GM21717 (cell line): ENCODE measurements around the gene CHCHD5.

Experiments used
- ATAC-seq: cut with Tn5 transposase; IDR thresholded peaks from one replicate; pipeline ENCODE4 v1.9.1; 2021; ENCODE audit warnings: mild to moderate bottlenecking, moderate library complexity; ENCODE audit not compliant: unreplicated experiment

CHCHD5 gene

DNA sequence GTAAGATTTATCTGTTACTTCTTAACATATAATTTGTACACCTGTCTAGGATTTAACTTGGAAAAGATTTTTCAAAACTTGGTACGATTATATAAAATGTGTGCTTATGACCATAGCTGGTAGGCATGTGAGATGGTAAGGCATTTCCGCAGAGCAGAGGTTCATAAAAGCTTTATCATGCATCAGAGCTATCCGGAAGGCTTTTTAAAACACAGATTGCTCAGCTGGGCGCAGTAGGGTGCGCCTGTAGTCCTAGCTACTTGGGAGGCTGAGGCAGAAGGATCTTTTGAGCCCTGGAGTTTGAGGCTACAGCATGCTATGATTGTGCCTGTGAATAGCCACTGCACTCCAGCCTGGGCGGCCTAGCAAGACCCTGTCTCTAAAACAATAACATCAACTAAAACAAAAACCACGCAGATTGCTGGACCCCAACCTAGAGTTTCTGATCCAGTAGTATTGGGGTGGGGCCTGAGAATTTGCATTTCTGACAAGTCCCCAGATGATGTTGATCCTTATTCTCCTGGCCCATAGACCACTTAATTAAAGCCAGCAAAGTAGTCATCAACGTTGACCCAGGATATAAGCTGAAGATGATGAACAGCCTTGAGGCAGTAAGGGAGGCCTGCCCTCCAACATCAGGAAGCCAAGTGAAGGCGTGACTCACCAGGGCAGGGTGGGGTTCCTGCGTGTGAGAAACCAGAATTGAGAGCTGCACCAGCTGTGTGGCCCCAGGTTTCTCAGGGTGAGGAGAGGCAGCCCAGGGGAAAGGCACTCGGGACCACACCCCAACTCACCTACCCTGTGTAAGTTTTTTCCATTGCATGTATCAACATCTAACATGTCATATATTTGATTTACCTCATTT, 39.7 kb downstream of the CHCHD5 start:
- peak; percentile 78 for ATAC-seq

DNA sequence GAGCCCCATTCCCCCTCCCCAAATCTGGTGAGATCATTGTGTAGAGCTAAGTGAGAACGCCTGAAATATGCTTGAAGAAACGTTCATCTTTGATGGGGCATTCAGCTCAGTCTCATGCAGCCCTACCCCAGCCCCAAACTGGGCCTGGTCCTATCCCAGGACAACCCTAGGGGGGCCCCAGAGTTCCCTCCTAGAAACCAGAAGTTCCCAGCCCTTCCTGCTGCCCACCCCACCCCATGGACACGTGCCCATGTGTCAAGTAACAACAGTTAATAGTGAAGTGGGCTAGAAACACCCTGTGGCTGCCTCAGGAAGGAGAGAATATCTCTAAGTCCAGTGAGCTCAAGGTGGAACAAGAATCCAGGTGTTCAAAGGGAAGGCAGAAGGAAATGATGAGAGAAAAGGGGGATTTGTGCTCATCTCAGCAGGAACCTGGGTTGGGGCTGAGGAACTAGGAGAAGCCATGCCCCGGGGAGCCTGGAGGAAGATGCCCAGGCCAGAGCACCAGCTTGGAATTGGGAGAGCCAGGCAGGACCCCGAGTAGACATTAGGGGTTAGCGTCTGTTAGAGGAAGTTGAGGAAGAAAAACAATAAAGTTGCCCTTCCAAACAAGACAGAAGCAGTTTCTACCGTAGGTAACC, 41.2 kb downstream of the CHCHD5 start:
- no peak for ATAC-seq

DNA sequence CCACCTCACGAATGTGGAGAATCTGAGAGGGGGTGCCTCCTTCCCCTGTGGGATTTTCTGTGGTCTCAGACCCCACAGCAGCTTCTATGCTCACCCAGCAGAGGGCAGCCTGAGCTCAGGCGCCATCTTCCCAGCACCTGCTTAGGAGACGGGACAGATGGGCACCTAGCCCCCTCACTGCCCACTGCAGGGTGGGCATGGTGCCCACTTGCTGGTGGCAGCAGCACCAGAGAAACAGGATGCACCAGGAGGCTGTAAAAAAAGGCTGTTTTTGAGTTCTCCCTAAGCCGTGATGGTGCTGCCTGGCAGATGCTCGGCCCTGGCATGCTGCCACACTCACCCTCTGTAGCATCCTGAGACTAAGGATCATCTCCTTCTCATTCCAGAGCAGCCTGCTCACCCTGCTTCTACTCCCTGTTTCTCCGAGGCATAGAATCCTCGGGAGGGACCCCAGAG, 42.2 kb downstream of the CHCHD5 start:
- ATAC-seq = no peak

DNA sequence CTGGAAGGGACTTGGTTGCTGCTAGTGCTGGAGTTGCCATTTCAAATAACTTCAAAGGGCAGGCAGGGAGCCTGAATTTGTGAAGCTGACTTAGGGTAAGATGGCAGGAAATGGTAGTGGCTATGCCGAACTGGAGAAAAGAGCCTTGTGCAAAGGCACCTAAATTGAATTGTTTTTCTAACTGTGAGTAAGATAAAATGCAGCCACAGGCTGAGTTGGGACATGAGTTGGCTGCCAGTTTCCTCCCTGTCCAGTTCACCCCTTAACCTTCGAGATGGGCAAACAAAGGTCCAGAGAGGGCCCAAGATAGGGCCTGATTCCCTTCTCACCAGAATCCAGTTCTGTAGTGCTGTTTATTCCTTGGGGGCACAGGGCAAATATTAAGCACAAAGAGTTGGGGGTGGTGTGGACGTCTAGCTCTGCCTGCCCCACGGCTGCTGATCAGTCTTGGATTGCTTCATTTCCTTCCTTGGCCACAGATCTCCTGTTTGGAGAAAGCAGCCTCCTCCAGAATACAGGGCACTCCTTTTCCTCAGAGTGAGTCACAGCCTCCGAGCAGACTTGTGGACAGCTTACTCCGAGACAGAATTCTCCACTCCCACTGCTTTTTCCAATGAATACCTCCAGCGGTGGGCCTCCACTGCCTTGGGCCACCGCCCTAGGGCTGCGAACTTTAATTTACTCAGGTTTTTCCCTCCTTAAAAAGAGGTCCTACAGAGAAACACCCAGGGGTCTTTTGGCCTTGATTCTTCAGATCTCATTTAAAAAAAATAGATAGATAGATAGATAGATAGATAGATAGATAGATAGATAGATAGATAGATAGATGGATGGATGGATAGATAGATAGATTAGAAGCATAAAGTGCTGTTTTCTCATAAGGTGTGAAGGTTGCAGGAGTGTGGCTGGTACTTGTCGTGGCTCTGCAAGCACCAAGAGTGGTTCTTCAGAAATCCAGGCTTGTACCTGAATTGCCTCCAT, 42.9 kb downstream of the CHCHD5 start:
- ATAC-seq = no peak

GRCh38 chr2:112629224-112629623, 44.8 kb downstream of the CHCHD5 start:
- ATAC-seq = no peak

DNA sequence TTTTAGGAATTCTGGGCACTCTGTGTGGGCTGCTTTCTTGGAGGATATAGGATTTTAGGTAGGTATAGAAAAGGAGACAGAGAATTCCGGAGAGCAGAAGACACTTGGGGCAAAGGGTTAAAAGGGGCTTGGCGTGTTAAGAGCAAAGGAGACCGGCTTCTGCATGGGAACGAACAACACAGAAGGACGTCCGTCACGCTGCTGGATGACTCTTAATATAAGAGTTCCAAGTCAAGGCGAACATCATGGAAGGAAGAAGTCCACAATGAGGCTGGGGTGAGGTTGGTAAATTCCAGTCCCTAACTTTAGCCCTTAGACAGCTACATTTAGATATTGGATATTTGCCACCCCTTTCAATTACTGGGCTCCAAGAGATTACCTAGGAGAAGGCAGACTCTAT, 45.4 kb downstream of the CHCHD5 start:
- ATAC-seq = no peak

- no peak for ATAC-seq
Measured at GRCh38 chr2:112630268-112630667, 45.9 kb downstream of the CHCHD5 start.

DNA sequence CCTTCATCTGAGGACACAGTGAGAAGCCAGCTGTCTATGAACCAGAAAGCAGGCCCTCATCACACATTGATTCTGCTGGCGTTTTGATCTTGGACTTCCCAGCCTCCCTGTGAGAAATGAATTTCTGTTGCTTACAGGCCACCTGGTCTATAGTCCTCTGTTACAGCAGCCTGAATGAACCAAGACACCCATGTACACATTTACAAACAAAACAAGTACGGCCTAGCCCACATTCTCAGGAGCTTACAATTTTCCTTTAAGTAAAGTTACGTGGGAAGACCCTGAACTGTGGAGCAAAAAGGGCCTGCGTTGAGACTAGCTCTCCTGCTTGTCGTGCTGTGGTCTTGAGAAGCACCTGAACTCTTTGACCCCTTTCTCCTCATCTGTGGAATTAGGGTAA, 49.3 kb downstream of the CHCHD5 start:
- ATAC-seq = no peak

DNA sequence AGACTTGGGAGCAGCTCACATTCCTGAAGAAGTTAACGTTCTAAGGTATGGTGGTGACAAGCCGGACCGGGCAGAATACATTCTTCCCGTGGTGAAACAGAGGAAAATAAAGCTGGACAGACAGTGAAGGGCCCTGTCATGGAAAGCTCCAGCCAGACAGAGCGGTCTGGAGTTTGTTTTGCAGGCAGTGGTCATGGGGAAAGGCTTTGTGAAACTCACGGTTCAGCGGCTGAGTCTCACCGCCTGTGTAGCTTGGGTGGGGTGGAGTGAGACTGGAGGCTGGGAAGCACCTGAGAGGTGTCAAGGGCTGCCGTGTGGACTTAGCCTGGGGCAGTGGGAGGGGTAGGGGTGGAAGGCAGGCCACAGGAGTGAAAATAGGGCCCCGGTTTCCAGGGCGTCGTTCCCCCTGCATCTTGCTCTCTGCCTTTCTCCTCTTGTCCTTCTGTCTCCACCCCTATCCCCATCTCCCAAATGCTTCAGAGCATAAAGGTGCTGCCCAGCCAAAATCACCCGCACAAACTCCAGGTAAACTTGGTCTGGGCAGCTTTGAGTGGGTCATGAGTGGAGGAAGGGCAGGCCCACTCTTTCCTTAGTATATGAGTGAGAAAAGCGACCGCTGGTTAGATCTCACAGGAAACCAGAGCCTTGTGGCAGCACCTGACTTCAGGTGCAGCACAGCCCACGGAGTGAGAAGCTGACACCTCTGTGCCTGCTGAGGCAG, 49.9 kb downstream of the CHCHD5 start:
- no peak for ATAC-seq

DNA sequence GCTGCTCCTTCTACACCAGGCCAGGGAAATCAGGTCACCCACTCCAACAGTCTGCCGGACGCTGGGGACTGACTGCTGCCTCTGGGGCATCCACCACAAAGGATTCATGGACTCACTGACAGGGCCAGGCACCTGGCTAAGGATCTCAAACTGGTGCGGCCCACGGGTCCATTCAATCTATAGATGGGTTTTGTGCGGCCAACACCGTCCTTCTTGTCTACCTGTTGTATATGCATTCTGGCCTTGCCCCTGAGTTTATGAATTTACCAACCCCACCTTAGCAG, 50.4 kb downstream of the CHCHD5 start:
- ATAC-seq = no peak

- ATAC-seq = no peak
Measured at GRCh38 chr2:112636605-112637288, 52.3 kb downstream of the CHCHD5 start.

DNA sequence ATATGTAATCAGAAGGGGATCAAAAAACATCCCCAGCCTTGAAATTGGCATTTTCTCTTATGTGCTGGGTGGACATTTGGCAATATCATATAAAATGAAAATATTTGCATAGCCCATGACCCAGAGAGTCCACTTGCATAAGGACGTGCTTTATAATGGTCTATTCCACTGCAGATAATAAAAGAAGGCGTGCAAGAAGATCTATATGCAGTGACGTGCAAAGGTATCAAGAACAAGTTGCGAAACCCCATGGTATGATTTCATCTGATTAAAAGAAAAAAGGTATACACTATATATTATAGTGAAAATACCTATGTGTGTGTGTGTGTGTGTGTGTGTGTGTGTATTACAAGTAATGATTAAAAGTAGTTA, 52.9 kb downstream of the CHCHD5 start:
- ATAC-seq = no peak
